ENCODE data around the gene RCE1.

RCE1 gene

DNA sequence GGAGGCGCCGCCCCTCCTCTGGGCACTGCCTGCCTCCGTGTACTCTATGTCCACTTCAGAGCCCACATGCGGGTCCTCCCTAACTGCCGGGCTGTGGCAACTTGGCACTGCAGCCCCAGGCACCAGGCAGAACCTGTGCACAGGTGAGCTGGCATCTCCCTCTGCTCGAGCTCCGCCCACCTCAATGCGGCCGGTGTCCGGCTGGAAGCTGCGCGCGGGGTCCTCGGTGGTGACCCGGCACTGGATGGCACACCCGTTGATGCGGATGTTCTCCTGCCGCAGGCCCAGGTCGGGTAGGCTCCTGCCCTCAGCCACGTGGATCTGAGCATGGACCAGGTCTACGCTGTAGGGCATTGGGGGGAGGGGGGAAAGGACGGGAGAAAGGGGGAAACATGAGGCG lies 22.8 kb downstream of the RCE1 start:
- Mint-ChIP-seq H3K36me3 (no peaks in the 10 kb centered on the region), H3K9me3 (no peaks in the 10 kb centered on the region), H3K4me1 (peaks cover 17% of the 10 kb centered on the region), H3K27ac (no peak overlapping the region), H3K4me3 (no peak overlapping the region), H3K27me3 (no peaks in the 10 kb centered on the region)
- no peak for DNase-seq
- CTCF ChIA-PET, result interaction anchor here (0.5 to 1.4 kb wide), 3 partner anchors 13 to 824 kb away, joined by 3 to 4 read pairs (median 3); no protein-coding TSS in a partner anchor

DNA sequence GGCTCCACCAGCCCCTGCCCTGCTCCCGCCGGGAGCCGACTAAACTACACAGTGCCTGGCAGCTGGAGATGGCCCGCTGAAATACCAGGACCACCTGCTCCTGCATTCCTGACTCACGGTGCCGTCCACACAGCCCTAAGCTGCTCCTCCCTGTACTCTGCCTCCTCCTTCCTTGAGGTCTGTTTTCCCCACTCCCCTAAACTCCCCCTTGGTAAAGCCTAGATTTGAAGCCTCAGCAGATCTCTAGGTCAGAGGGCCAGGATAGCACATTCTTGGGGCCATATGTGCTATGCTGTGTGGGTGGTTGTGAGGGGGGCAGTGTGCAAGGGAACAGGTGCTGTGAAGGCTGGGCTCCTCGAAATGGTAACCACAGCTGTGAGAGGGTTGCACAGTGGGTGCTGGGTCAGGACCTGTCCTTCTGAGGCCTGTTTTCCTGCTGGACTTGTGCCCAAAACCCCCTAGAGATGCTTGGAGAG lies 23.3 kb downstream of the RCE1 start:
- Mint-ChIP-seq H3K9me3 (no peaks in the 10 kb centered on the region), H3K36me3 (no peaks in the 10 kb centered on the region), H3K27me3 (no peaks in the 10 kb centered on the region), H3K4me3 (no peak overlapping the region), H3K4me1 (peaks cover 17% of the 10 kb centered on the region), H3K27ac (no peak overlapping the region)
- CTCF ChIA-PET, result interaction anchor here (0.5 to 1.4 kb wide), 4 partner anchors 10 to 824 kb away, joined by 3 to 4 read pairs (median 4); no protein-coding TSS in a partner anchor
- no peak for DNase-seq

DNA sequence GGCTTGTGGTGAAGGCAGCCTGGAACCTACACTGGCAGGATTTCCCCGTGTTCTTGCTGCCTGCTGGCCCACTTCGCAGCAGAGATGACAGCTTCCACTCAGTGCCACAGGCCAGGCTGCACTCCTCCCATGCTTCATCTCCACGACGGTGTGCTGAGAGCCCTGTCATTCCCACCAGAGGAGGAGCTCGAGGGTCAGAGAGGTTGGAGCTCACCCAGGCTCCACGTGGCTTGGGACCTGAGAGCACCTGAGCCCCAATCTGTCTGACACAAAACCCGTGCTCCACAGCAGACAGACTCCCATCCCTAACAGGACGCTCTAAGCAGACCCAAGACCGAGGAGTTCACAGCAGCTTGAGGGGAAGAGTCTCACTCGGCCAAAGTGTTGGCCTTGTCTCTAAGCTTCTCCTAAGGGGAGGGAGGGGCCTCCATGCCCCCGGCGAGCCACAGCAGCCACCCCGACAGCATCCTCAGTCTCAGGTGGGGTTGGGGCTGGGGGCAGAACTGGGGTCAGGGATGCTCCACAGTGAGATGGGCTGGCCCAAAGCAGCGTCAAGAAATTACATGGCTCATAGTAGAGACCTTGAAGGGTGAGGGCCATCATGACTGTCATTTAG lies 24.3 kb downstream of the RCE1 start:
- no peaks in the 10 kb centered on the region for H3K9me3 Mint-ChIP-seq
- no peaks in the 10 kb centered on the region for H3K36me3 Mint-ChIP-seq
- CTCF ChIA-PET, result interaction anchor here (1.1 to 1.4 kb wide), 3 partner anchors 9 to 189 kb away, joined by 3 to 4 read pairs (median 3); partner anchors contain the start of gene RBM4B
- H3K4me3 Mint-ChIP-seq, result no peak overlapping the region
- H3K27me3 Mint-ChIP-seq, result no peaks in the 10 kb centered on the region
- H3K4me1 Mint-ChIP-seq, result peaks cover 17% of the 10 kb centered on the region
- DNase-seq, result no peak
- no peak overlapping the region for H3K27ac Mint-ChIP-seq

DNA sequence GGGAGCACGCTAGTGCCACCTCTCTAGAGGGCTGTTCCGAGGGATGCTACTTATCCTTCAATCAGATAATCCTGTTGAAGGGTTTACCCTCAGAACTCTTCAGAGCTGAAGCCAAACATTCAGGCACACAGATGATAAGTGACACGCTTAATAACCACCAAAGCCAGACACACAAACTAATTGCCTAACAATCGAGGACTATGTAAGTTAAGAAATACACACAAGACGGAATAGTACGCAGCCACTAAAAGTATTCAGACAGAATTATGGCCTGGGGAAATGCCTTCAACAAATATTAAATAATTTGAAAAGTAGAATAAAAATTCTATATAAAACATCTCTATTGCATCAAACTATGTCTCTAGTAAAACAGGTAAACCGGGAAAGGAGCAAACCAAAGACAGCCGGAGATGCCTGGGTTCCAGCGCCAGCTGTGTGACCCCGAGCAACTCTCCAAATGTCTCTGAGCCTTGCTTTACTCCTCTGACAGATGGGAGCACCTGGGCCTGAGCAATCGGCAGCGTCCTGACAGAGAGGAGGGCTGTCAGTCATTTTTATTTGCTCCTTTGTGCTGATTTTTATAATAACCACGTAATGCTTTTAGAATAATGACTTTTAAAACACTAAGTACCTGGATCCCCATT lies 25.0 kb downstream of the RCE1 start:
- CTCF ChIA-PET, result interaction anchor here (1.2 kb wide), 1 partner anchor 190 kb away, joined by 3 read pairs; the partner anchor contains the start of gene RBM4B
- DNase-seq, result no peak
- H3K4me1 Mint-ChIP-seq, result peaks cover 17% of the 10 kb centered on the region
- no peaks in the 10 kb centered on the region for H3K27me3 Mint-ChIP-seq
- no peak overlapping the region for H3K27ac Mint-ChIP-seq
- no peaks in the 10 kb centered on the region for H3K36me3 Mint-ChIP-seq
- no peaks in the 10 kb centered on the region for H3K9me3 Mint-ChIP-seq
- H3K4me3 Mint-ChIP-seq, result no peak overlapping the region

DNA sequence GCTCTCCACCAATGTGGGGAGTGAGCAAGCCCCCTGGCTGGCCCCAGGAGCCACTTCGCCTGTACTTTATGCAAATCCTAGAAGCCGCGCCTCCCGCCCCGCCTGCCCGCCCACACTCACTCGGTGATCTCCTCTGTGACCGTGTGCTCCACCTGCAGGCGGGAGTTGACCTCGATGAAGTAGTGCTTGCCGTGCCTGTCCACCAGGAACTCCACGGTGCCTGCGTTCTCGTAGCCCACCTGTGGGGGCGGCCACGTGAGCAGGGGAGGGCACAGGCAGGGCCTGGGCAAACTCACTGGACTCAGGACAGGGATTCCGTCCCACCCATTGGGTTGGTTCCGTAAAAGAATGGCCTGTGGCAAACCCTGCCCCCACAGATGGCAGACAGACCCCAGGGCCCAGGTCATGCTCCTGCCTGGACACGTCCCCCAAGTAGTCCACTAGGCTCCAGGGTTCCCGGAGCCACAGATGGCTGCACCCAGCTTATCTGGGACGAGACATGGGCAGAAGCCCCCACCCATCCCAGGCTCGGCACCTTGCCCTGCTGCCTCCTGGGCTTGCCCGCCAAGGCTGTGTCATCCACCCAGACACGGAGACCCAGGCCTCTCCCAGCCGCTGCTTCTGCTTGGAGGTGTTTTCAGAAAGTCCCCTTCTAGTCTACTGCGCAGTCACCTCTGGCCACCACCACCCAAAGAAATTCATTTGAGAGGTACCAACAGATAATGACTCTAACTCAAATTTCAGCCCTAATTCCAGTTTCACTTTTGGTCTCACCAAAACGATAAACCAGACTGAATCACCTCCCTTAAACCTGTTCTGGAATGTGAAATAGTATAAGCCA lies 25.7 kb downstream of the RCE1 start:
- H3K4me3 Mint-ChIP-seq, result no peak overlapping the region
- H3K4me1 Mint-ChIP-seq, result peaks cover 17% of the 10 kb centered on the region
- no peaks in the 10 kb centered on the region for H3K27me3 Mint-ChIP-seq
- peak; percentile 91 for DNase-seq
- H3K36me3 Mint-ChIP-seq, result no peaks in the 10 kb centered on the region
- CTCF ChIA-PET, result interaction anchor here (1.4 to 1.9 kb wide), 2 partner anchors 25 to 174 kb away, joined by 4 to 11 read pairs; partner anchors contain the start of gene RCE1
- peak overlapping the region; percentile 20 for H3K27ac Mint-ChIP-seq
- no peaks in the 10 kb centered on the region for H3K9me3 Mint-ChIP-seq

DNA sequence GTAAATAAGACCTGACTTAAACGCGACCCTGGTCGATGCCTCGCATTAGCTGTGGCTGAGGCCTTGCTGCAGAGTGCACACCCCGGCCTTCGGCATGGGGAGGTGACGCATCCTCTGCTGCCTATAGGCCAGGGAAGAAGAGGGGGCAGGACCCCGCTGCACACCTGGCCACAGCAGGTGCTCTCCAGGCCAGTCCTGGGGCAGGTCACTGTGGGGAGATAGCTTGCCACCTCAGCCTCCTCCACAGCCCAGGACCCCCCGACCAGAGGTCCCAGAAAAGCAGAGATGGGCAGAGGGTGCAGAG lies 26.3 kb downstream of the RCE1 start:
- CTCF ChIA-PET, result interaction anchor here (1.4 to 1.9 kb wide), 2 partner anchors 26 to 174 kb away, joined by 4 to 11 read pairs; partner anchors contain the start of gene RCE1
- Mint-ChIP-seq H3K27ac (no peak overlapping the region), H3K4me1 (peaks cover 17% of the 10 kb centered on the region)

DNA sequence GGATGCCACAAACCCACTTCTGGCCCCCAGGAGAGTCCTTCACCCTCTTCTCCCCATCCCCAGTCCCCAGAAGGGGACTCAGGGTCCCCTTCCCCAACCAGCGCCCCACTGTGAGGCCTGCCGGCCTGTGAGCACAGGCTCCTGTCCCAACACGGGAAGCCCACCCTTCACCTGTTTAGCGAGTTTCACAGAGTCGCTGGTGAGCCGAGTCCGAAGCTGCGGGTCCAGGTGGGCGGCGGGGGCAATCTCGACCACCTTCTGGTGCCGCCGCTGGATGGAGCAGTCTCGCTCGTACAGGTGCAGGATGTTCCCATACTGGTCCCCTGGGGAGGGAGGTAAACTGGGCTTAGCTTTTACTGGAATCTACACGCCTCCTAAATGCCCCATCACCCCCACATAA lies 26.9 kb downstream of the RCE1 start:
- no peak overlapping the region for H3K27ac Mint-ChIP-seq
- H3K36me3 Mint-ChIP-seq, result no peaks in the 10 kb centered on the region
- H3K9me3 Mint-ChIP-seq, result no peaks in the 10 kb centered on the region
- peaks cover 17% of the 10 kb centered on the region for H3K4me1 Mint-ChIP-seq
- DNase-seq, result no peak
- CTCF ChIA-PET, result interaction anchor here (1.0 to 1.9 kb wide), 3 partner anchors 13 to 175 kb away, joined by 3 to 11 read pairs (median 4); partner anchors contain the start of gene RCE1
- H3K4me3 Mint-ChIP-seq, result no peak overlapping the region
- peaks cover 5% of the 10 kb centered on the region for H3K27me3 Mint-ChIP-seq

More for the DNA sequence above, 26.3 kb downstream of the RCE1 start:
- H3K36me3 Mint-ChIP-seq, result no peaks in the 10 kb centered on the region
- DNase-seq, result no peak
- H3K4me3 Mint-ChIP-seq, result no peak overlapping the region
- no peaks in the 10 kb centered on the region for H3K9me3 Mint-ChIP-seq
- no peaks in the 10 kb centered on the region for H3K27me3 Mint-ChIP-seq

DNA sequence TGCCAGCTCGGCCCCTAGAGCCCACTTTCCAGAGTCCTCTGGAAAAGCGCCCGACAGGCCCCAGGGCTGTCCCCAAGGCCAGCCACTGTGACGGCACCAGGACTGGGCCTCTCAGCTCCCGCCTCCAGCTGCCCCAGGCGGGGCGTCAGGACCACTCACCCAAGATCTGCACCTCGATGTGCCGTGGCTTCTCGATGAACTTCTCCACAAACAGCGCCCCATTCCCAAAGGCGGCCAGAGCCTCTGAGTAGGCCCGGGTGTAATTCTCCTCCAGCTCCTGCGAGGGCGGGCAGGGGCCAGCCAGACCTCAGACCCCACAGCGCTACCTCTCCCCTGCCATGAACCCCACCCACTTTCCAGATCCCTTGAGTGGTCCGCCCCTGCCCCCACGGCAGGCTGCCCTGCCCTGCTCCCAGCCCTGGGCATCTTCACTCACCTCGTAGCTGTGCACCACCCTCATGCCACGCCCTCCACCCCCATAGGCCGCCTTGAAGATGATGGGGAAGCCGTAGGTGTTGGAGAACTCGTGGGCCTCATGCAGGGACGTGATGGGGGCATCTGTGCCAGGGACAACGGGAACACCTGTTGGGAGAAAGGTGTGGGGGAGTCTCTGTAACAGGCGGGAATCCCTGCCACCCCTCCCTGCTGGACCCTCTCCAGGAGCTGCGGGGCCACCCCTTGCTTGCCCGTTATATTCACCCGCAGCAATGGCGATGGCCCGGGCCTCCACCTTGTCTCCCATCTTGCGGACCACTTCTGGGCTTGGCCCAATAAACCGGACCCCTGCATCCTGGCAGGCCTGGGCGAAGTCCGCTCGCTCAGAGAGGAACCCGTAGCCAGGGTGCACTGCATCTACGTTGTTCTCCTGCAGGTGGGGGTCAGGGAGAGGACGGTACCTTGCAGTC lies 27.6 kb downstream of the RCE1 start:
- CTCF ChIA-PET, result interaction anchor here (1.0 to 1.9 kb wide), 3 partner anchors 12 to 176 kb away, joined by 3 to 11 read pairs (median 4); partner anchors contain the start of gene RCE1
- DNase-seq, result no peak
- Mint-ChIP-seq H3K9me3 (no peaks in the 10 kb centered on the region), H3K36me3 (no peaks in the 10 kb centered on the region), H3K27me3 (peaks cover 8% of the 10 kb centered on the region), H3K4me1 (peaks cover 17% of the 10 kb centered on the region), H3K4me3 (no peak overlapping the region), H3K27ac (no peak overlapping the region)

DNA sequence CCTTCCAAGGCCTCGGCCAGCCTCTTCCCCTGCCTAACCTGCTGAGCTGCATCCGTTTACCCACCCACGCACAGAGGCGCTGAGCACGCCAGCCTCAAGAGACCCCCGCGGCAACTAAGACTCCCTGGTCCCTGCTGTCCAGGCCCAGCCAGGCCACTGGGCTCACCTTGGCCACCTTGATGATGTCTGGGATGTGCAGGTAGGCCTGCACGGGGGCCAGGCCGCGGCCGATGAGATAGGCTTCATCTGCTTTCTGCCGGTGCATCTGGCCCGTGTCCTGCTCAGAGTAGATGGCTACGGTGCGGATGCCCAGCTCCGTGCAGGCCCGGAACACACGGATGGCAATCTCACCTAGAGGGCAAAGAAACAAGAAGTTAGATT lies 28.3 kb downstream of the RCE1 start:
- CTCF ChIA-PET, result interaction anchor here (1.8 kb wide), 1 partner anchor 9 kb away, joined by 5 read pairs; no protein-coding TSS in a partner anchor
- no peaks in the 10 kb centered on the region for H3K36me3 Mint-ChIP-seq
- H3K27ac Mint-ChIP-seq, result no peak overlapping the region

DNA sequence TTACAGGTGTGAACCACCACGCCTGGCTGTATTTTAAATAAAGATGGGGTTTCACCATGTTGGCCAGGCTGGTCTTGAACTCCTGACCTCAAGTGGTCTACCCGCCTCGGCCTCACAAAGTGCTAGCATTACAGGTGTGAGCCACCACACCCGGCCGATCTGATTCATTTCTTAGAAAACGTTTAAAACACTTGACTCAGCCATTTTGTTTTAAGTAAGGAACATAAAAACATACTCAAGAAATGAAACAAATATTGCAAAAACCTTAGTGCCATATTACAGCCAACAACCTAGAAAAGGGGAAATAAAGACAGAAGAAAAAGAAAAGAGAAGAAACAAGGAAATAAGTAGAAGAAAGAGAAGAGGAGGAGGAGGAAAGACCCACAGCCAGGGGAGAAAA lies 31.0 kb downstream of the RCE1 start:
- Mint-ChIP-seq H3K36me3 (no peaks in the 10 kb centered on the region), H3K4me1 (peaks cover 5% of the 10 kb centered on the region), H3K4me3 (no peak overlapping the region), H3K27me3 (peaks cover 8% of the 10 kb centered on the region), H3K27ac (no peak overlapping the region), H3K9me3 (no peaks in the 10 kb centered on the region)
- CTCF ChIA-PET, result no interaction called here
- no peak for DNase-seq

More for the DNA sequence above, 28.3 kb downstream of the RCE1 start:
- no peak overlapping the region for H3K4me3 Mint-ChIP-seq
- H3K9me3 Mint-ChIP-seq, result no peaks in the 10 kb centered on the region
- peaks cover 17% of the 10 kb centered on the region for H3K4me1 Mint-ChIP-seq
- no peak for DNase-seq
- H3K27me3 Mint-ChIP-seq, result peaks cover 8% of the 10 kb centered on the region

DNA sequence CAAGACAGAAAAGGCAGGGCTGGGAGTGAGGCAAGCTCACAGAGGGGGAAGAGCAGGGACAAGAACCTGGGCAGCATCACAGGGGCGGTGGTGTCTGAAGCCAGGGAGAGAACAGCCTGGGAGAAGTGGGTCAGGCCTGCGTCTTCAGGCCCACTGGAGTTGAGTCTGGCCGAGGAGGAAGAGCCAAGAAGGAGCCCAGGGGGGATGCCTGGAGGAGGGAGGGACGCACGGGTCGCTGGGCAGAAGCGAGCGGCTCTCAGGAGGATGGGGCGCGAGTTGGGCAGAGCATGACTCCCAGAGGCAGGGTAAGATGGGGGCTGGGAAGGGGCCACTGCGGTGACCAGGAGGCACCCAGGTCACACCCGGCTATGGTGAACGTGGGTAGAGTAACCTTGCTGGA lies 32.1 kb downstream of the RCE1 start:
- CTCF ChIA-PET, result no interaction called here
- H3K27ac Mint-ChIP-seq, result no peak overlapping the region
- H3K4me3 Mint-ChIP-seq, result no peak overlapping the region

DNA sequence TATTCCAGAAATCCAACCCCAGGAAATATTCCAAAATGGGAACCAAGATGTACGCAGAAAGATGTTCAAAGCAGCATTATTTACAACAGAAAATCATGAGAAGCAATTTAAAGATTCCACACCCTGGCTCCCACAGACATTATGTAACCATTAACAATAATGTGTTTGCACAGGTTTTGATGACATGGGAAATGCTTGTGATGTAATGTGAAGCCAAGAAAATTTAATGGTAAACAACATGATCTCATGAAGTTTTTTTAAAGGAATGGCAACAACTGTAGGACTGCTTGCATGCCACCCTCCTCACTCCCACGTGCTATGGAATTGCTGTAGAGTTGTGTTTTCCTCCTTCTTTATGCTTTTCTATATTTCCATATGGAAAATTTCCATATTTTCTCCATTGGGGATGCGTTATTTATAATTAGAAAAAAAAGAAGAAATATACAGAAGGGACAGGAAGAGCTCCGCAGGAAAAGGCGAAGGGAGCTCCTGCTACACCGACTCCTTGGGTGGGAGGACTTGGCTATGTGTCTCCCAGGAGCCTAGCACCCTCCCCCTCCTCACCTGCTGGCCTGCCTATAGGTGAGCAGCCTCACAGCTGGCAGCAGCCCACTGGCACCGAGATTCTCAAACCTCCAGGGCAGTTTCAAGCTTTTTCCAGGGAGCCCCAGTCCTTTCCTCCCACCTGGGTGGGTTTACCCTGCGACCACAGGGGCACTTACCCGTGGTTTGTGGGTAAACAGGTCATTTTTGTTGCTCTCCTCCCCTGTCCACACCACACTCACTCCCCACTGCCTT lies 34.5 kb downstream of the RCE1 start:
- no peak for DNase-seq
- H3K4me3 Mint-ChIP-seq, result no peak overlapping the region
- peaks cover 15% of the 10 kb centered on the region for H3K4me1 Mint-ChIP-seq
- no peaks in the 10 kb centered on the region for H3K9me3 Mint-ChIP-seq
- no peaks in the 10 kb centered on the region for H3K36me3 Mint-ChIP-seq
- CTCF ChIA-PET, result interaction anchor here (1.3 kb wide), 1 partner anchor 182 kb away, joined by 3 read pairs; no protein-coding TSS in a partner anchor
- H3K27ac Mint-ChIP-seq, result no peak overlapping the region
- peaks cover 8% of the 10 kb centered on the region for H3K27me3 Mint-ChIP-seq

More for the DNA sequence above, 32.1 kb downstream of the RCE1 start:
- Mint-ChIP-seq H3K9me3 (no peaks in the 10 kb centered on the region), H3K36me3 (no peaks in the 10 kb centered on the region), H3K27me3 (peaks cover 8% of the 10 kb centered on the region), H3K4me1 (peaks cover 7% of the 10 kb centered on the region)
- no peak for DNase-seq

DNA sequence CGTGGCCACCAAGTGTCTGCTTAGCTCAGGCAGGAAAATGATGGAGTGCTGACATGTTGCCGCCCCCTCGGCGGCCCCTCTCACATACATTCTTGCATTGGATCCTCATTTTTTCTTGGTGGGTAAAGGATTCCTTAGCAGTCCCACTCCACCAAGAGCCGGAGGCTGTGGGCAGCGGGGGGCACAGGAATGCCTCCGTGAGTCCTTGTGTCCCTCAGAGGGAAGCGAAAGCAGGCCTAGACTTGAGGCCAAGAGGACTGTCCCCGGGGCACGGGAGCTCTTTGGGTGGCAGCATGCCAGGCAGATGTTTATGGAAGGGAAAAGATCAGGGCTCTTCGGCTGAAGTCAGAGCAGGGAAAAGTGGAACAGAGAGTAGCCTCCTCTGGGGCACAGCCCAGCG lies 35.2 kb downstream of the RCE1 start:
- no peak overlapping the region for H3K27ac Mint-ChIP-seq
- H3K9me3 Mint-ChIP-seq, result no peaks in the 10 kb centered on the region
- CTCF ChIA-PET, result interaction anchor here (1.3 kb wide), 2 partner anchors 38 to 183 kb away, joined by 3 read pairs; no protein-coding TSS in a partner anchor
- peaks cover 15% of the 10 kb centered on the region for H3K4me1 Mint-ChIP-seq
- no peak overlapping the region for H3K4me3 Mint-ChIP-seq
- DNase-seq, result no peak
- peaks cover 8% of the 10 kb centered on the region for H3K27me3 Mint-ChIP-seq
- no peaks in the 10 kb centered on the region for H3K36me3 Mint-ChIP-seq
